ENCODE results near the gene RPTOR. TPM values are rescaled to one million over a fixed set of nuclear protein-coding genes. Genes with fewer than 3 reads are reported as not detected.

The RPTOR gene
- total RNA-seq, 2 experiments from 2014 or later = 48.1 to 87.8 TPM

DNA sequence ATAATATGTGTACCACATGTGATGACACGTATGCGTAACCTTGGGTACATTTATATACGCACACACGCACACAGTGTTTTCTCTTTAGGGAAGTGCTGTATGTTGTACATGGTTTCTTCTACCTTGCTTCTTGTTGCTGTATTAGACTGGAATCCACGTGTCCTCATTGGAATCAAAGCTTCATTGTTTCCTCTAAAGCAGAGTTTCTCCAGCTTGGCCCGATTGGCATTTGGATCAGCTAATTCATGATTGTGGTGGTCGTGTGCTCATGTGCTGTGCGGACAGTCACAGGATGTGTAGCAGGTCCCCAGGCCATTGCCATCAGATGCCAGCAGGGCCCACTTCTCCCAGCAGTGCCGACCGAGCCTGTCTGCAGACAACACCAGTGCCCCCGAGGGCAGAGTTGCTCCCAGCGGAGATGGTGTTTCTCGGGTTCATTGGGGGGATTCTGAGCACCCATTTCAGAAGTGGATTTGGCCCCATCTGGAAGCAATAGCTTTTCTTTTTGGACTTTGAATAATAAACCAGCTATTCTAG lies 148.4 kb downstream of the RPTOR start:
- Histone ChIP-seq H3K79me2 (ENCODE audit: insufficient read depth, low read depth, low read length) (0 out of 2 replicates have a peak, but pooled peaks cover 5% of the 10 kb centered on the region), H3K4me2 (ENCODE audit: low read length) (no peak overlapping the region), H3K9me3 (ENCODE audit: low read length) (no peaks in the 10 kb centered on the region), H3K36me3 (ENCODE audit: insufficient read depth, low read length) (no peaks in the 10 kb centered on the region), H4K20me1 (ENCODE audit: insufficient read depth, low read length) (no peaks in the 10 kb centered on the region), H3K4me1 (ENCODE audit: insufficient read depth, low read length, poor library complexity, severe bottlenecking) (peaks cover 12% of the 10 kb centered on the region), H2AFZ (ENCODE audit: low read length) (no peak overlapping the region), H3K4me3 (ENCODE audit: low read depth, low read length, poor library complexity, severe bottlenecking) (no peak overlapping the region), H3K9me2 (ENCODE audit: insufficient read depth, low read length) (no peaks in the 10 kb centered on the region), H3K27ac (ENCODE audit: low read depth, low read length, poor library complexity, severe bottlenecking) (no peak overlapping the region)
- ChIA-PET CTCF (ENCODE audit: unreplicated experiment) (no interaction called here), POLR2A (interaction anchor here (0.8 kb wide), 1 partner anchor 11 kb away, joined by 3 read pairs; no protein-coding TSS in a partner anchor)
- intact Hi-C loops (cut with micrococcal nuclease; ENCODE audit: unreplicated experiment) = no loop called here
- TF ChIP-seq EZH2phosphoT487 (IDR thresholded peaks at IDR 0.05; ENCODE audit: borderline replicate concordance, low read depth, low read length) = no peak
- TF ChIP-seq, protein P1, sequence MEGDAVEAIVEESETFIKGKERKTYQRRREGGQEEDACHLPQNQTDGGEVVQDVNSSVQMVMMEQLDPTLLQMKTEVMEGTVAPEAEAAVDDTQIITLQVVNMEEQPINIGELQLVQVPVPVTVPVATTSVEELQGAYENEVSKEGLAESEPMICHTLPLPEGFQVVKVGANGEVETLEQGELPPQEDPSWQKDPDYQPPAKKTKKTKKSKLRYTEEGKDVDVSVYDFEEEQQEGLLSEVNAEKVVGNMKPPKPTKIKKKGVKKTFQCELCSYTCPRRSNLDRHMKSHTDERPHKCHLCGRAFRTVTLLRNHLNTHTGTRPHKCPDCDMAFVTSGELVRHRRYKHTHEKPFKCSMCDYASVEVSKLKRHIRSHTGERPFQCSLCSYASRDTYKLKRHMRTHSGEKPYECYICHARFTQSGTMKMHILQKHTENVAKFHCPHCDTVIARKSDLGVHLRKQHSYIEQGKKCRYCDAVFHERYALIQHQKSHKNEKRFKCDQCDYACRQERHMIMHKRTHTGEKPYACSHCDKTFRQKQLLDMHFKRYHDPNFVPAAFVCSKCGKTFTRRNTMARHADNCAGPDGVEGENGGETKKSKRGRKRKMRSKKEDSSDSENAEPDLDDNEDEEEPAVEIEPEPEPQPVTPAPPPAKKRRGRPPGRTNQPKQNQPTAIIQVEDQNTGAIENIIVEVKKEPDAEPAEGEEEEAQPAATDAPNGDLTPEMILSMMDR (conservative IDR thresholded peaks at IDR 0.05; ENCODE audit: low read length) = no peak
- DNase-seq (ENCODE audit: low spot score) = no peak
- no TSS peak for BruUV-seq (replicated peaks)

- CTCF ChIA-PET (ENCODE audit: unreplicated experiment) = no interaction called here
These were observed 148.9 kb downstream of the RPTOR start for GRCh38 chr17:80693511-80693910.

More at GRCh38 chr17:80693511-80693910, 148.9 kb downstream of the RPTOR start:
- Histone ChIP-seq H3K27ac (ENCODE audit: low read depth, low read length, poor library complexity, severe bottlenecking) (no peak overlapping the region), H3K4me3 (ENCODE audit: low read depth, low read length, poor library complexity, severe bottlenecking) (no peak overlapping the region), H2AFZ (ENCODE audit: low read length) (no peak overlapping the region), H3K4me2 (ENCODE audit: low read length) (no peak overlapping the region), H3K9me3 (ENCODE audit: low read length) (no peaks in the 10 kb centered on the region), H3K36me3 (ENCODE audit: insufficient read depth, low read length) (no peaks in the 10 kb centered on the region), H4K20me1 (ENCODE audit: insufficient read depth, low read length) (no peaks in the 10 kb centered on the region), H3K79me2 (ENCODE audit: insufficient read depth, low read depth, low read length) (0 out of 2 replicates have a peak, but pooled peaks cover 5% of the 10 kb centered on the region), H3K4me1 (ENCODE audit: insufficient read depth, low read length, poor library complexity, severe bottlenecking) (peaks cover 12% of the 10 kb centered on the region), H3K9me2 (ENCODE audit: insufficient read depth, low read length) (no peaks in the 10 kb centered on the region)
- BruUV-seq (replicated peaks) = no TSS peak
- POLR2A ChIA-PET = interaction anchor here (0.6 kb wide), 1 partner anchor 22 kb away, joined by 4 read pairs; no protein-coding TSS in a partner anchor
- intact Hi-C loops (cut with micrococcal nuclease; ENCODE audit: unreplicated experiment) = no loop called here
- TF ChIP-seq EZH2phosphoT487 (IDR thresholded peaks at IDR 0.05; ENCODE audit: borderline replicate concordance, low read depth, low read length) = no peak
- TF ChIP-seq, protein P1 (conservative IDR thresholded peaks at IDR 0.05; ENCODE audit: low read length) = no peak
- DNase-seq (ENCODE audit: low spot score) = no peak

Measured in OCI-LY7 (cell line).